Measurements from ENCODE around the gene FBXL15.

GRCh38 chr10:102450374-102451104 is 29.9 kb downstream of the FBXL15 start:
- no peak for TF ChIP-seq ZNF274 (IDR thresholded peaks at IDR 0.05; ENCODE audit: low read depth, low read length)
- TF ChIP-seq YY1 (IDR thresholded peaks at IDR 0.05; ENCODE audit: insufficient read depth, insufficient read length), result no peak
